Activated naive CD8-positive, alpha-beta T cell treated with anti-CD3 and anti-CD28 coated beads, Interleukin-2, amount 10 ng/mL, durations not matched to agents 7 days and 5 days (primary cell): Measurements from ENCODE around the gene HBQ1. TPM values are rescaled to one million over a fixed set of nuclear protein-coding genes. Genes with fewer than 3 reads are reported as not detected.
"Not testable (repeated sequence)": the region's sequence is repeated elsewhere in the genome, so short reads cannot be mapped to it uniquely, and the experiment has no call there.

ENCODE experiments used
- ATAC-seq: fragments of 150-1000 bp; cut with Tn5 transposase; one replicate; pipeline ENCODE4 v1.10.0; 2021; ENCODE audit warnings: low read depth, moderate library complexity
- POLR2A ChIA-PET: fragments of 350-600 bp; sonication (Branson Sonifier 250); formaldehyde crosslinking; loops from one replicate; lab custom pipeline; 2021; ENCODE audit warnings: antibody characterized with exemption; lab: Charles Lee
- DNase-seq: peaks from one replicate; pipeline ENCODE4 v3.0.0; 2021
- H3K27ac Mint-ChIP-seq: one replicate; pipeline ENCODE4 v1.8.0; 2022; ENCODE audit warnings: mild to moderate bottlenecking, mixed read lengths
- H3K27me3 Mint-ChIP-seq: one replicate; pipeline ENCODE4 v1.8.0; 2022; ENCODE audit warnings: mild to moderate bottlenecking, moderate library complexity, mixed read lengths
- H3K36me3 Mint-ChIP-seq: one replicate; pipeline ENCODE4 v1.8.0; 2021; ENCODE audit warnings: mild to moderate bottlenecking, mixed read lengths
- H3K4me1 Mint-ChIP-seq: one replicate; pipeline ENCODE4 v1.8.0; 2021; ENCODE audit warnings: mixed read lengths
- H3K4me3 Mint-ChIP-seq: one replicate; pipeline ENCODE4 v1.8.0; 2022; ENCODE audit warnings: mild to moderate bottlenecking, moderate library complexity, mixed read lengths
- H3K9me3 Mint-ChIP-seq: one replicate; pipeline ENCODE4 v1.8.0; 2021; ENCODE audit warnings: mixed read lengths
- total RNA-seq, 2 experiments: library from RNA; stranded (reverse); gene quantifications; one replicate each; pipeline ENCODE4 v1.2.3, GENCODE V29; 2021

Gene HBQ1
- total RNA-seq, 2 experiments from 2014 or later, result not detected

DNA sequence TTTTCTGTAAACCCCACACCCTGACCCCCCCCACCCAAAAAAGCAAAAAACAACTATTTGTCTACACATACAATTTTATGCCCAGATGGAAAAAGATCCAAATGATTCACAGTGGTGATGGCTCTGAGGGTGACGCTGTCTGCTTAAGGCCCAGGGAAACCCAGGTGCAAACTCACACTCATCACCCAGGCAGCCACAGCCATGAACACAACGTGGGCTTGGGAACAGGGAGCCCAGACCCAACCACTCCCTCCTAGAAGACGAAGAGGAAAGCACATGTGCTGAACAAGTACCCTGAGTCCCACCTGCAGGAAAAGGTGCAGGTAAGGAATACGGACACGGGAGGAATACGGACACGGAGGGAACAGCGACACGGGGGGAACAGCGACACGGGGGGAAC is 5.4 kb downstream of the HBQ1 start:
- Mint-ChIP-seq H3K36me3 (peaks cover 8% of the 10 kb centered on the region), H3K27me3 (no peaks in the 10 kb centered on the region), H3K9me3 (no peaks in the 10 kb centered on the region), H3K4me1 (peaks cover 5% of the 10 kb centered on the region), H3K4me3 (no peak overlapping the region), H3K27ac (no peak overlapping the region)
- POLR2A ChIA-PET, result no interaction called here
- DNase-seq (no peak), ATAC-seq (no peak)

DNA sequence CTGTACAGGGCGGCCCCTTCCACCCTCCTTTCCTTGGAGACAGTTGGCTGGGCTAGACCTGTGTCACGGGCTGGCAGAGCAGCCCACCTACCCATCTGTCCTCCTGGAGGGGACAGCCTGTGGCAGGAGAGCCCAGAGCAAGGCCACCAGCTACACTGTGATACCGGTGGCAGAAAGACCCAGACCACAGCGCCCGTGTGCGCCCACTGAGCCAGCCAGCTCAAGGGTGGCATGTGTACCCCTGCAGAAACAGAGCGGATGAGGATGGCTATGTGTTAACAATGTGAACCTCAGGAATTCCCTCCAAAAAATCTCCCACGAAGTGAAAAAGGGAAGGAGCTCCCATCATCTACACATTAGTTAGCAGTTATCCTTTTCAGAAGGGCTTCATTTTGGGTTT is 7.1 kb downstream of the HBQ1 start:
- no peak overlapping the region for H3K4me3 Mint-ChIP-seq

DNA sequence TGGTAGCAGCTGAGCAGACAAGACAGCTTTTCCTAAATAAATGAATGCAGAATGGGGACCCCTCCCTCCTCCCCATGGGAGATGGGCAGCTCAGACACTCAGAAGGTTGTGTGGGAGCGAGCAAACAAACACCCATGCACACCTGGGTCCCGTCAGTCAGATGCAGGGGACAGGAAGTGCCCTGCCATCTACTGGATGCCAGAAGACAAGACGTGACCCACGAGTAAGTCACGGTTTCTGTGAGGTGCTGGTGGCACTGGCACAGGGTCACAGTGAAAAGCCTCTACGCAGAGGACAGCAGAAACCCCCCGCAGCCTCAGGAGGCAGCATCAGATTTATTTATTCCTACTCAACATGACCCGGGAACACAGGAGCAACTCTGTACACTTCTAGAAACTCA is 8.4 kb downstream of the HBQ1 start:
- Mint-ChIP-seq H3K36me3 (peaks cover 13% of the 10 kb centered on the region), H3K9me3 (no peaks in the 10 kb centered on the region), H3K27me3 (no peaks in the 10 kb centered on the region), H3K4me1 (peaks cover 5% of the 10 kb centered on the region), H3K4me3 (no peak overlapping the region), H3K27ac (peak overlapping the region; percentile 56)
- ATAC-seq (peak; percentile 92), DNase-seq (no peak)
- POLR2A ChIA-PET, result interaction anchor here (1.2 kb wide), 1 partner anchor 39 kb away, joined by 3 read pairs; no protein-coding TSS in a partner anchor

More for the DNA sequence above, 7.1 kb downstream of the HBQ1 start:
- H3K27ac Mint-ChIP-seq, result no peak overlapping the region
- POLR2A ChIA-PET, result no interaction called here
- DNase-seq (no peak), ATAC-seq (no peak)
- peaks cover 5% of the 10 kb centered on the region for H3K4me1 Mint-ChIP-seq
- peaks cover 12% of the 10 kb centered on the region for H3K36me3 Mint-ChIP-seq
- no peaks in the 10 kb centered on the region for H3K9me3 Mint-ChIP-seq
- no peaks in the 10 kb centered on the region for H3K27me3 Mint-ChIP-seq

DNA sequence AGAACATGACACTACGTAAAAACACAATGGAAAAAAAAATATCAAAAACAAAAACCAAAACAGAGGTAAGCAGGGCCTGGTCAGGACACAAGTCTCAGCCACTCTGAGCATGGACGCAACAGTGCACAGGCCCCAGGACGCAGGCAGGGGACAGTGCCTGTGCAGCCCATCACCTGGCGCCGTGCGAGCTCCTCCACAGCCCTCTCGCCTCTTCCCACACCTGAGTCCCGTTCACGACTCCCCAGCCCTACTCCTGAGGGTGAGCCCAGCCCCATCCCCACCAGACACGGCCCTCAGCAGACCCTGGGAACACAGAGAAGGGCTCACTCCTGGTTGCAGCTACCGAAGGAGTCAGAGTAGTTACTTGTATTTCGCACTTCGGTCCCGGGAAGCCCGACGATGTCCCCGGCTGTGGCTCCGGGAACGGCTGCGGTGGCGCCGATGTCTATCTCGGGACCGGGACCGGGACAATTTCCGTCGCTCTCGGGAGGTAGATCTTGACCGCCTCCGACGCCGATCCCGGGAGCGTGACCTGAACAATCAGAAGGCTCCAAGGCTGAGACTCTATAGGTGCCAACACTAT is 9.4 kb downstream of the HBQ1 start:
- ATAC-seq (no peak), DNase-seq (no peak)
- POLR2A ChIA-PET, result interaction anchor here (1.2 kb wide), 1 partner anchor 38 kb away, joined by 3 read pairs; no protein-coding TSS in a partner anchor
- Mint-ChIP-seq H3K9me3 (no peaks in the 10 kb centered on the region), H3K4me1 (peaks cover 5% of the 10 kb centered on the region), H3K36me3 (peaks cover 13% of the 10 kb centered on the region), H3K27me3 (no peaks in the 10 kb centered on the region), H3K4me3 (no peak overlapping the region), H3K27ac (no peak overlapping the region)

DNA sequence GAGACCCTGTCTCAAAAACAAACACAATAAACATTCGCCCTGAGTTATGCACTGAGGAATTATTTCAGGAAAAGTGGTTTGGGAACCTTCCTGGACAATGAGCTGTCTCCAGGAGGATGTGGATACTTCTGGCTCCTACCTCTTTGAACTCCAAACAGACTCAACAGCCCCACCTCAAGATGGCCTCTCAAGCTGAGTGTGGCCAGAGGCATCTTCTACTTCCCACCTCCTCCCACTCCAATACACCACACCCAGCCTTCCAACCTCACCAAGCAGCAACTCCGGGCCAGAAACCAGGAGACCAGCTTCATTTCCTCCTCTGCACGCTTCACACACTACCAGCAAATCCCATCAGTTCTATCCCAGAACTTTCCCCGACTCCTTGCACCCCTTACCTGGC is 11.6 kb downstream of the HBQ1 start:
- Mint-ChIP-seq H3K4me1 (peaks cover 5% of the 10 kb centered on the region), H3K36me3 (peaks cover 12% of the 10 kb centered on the region), H3K27me3 (no peaks in the 10 kb centered on the region), H3K9me3 (no peaks in the 10 kb centered on the region), H3K27ac (no peak overlapping the region), H3K4me3 (no peak overlapping the region)
- ATAC-seq (no peak), DNase-seq (no peak)
- POLR2A ChIA-PET, result no interaction called here

DNA sequence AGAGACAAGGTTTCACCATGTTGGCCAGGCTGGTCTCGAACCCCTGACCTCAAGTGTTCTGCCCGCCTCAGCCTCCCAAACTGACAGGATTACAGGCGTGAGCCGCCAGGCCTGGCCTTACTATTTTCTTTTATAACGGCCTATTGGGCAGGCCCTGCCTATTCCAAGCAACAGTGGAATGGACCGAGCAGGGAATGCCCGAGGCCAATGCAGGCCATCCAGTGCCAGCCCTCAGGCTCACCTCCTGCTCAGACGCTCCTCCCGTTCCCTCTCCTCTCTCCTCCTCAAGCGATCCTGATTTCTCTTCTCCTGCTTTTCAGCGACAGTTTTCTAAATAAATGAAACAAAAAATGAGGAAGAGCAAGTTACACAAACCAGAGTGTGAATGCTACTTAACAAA is 12.4 kb downstream of the HBQ1 start:
- POLR2A ChIA-PET, result interaction anchor here (0.7 kb wide), 2 partner anchors 67 to 259 kb away, joined by 3 read pairs; no protein-coding TSS in a partner anchor
- no peak overlapping the region for H3K27ac Mint-ChIP-seq
- no peak for ATAC-seq

DNA sequence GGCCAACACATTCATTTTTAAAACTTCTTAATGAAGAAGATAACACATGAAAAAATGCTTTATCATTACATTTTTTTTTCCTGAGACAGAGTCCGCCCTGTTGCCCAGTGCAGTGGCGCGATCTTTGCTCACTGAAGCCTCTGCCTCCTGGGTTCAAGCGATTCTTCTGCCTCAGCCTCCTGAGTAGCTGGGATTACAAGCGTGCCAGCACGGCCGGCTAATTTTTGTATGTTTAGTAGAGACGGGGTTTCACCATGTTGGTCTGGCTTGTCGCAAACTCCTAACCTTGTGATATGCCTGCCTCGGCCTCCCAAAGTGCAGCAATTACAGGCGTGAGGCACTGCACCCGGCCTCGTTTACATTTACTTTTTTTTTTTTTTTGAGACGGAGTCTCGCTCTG is 13.2 kb downstream of the HBQ1 start:
- POLR2A ChIA-PET, result interaction anchor here (0.7 kb wide), 1 partner anchor 112 kb away, joined by 3 read pairs; no protein-coding TSS in a partner anchor
- peaks cover 5% of the 10 kb centered on the region for H3K4me1 Mint-ChIP-seq
- no peaks in the 10 kb centered on the region for H3K9me3 Mint-ChIP-seq
- ATAC-seq (no peak), DNase-seq (no peak)
- no peak overlapping the region for H3K4me3 Mint-ChIP-seq
- no peak overlapping the region for H3K27ac Mint-ChIP-seq
- no peaks in the 10 kb centered on the region for H3K27me3 Mint-ChIP-seq
- H3K36me3 Mint-ChIP-seq, result peaks cover 10% of the 10 kb centered on the region

More for the DNA sequence above, 12.4 kb downstream of the HBQ1 start:
- Mint-ChIP-seq H3K36me3 (peaks cover 10% of the 10 kb centered on the region), H3K9me3 (no peaks in the 10 kb centered on the region), H3K27me3 (no peaks in the 10 kb centered on the region), H3K4me3 (no peak overlapping the region), H3K4me1 (peaks cover 5% of the 10 kb centered on the region)
- no peak for DNase-seq

DNA sequence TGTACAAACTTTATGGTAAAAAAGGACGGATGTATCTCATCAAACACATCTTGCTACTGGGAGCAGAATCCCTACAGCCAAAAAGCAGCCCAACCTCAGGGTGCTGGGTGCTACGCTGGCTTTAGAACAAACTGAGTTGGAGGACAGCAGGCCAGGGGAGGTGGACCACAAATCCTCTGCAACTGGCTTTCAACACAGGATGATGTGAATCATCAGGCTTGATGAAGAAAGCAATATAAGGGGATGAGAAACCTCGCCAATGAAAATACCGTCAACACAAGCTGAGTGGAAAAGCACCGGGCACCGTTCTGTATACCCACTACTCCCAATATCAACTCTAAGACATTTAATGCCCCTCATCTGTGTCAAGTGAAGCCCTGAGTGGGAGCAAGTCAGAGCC is 14.3 kb downstream of the HBQ1 start:
- no peaks in the 10 kb centered on the region for H3K9me3 Mint-ChIP-seq
- H3K27ac Mint-ChIP-seq, result no peak overlapping the region
- peaks cover 6% of the 10 kb centered on the region for H3K36me3 Mint-ChIP-seq
- H3K27me3 Mint-ChIP-seq, result no peaks in the 10 kb centered on the region
- H3K4me1 Mint-ChIP-seq, result no peaks in the 10 kb centered on the region
- ATAC-seq (no peak), DNase-seq (no peak)
- POLR2A ChIA-PET, result no interaction called here
- H3K4me3 Mint-ChIP-seq, result no peak overlapping the region

DNA sequence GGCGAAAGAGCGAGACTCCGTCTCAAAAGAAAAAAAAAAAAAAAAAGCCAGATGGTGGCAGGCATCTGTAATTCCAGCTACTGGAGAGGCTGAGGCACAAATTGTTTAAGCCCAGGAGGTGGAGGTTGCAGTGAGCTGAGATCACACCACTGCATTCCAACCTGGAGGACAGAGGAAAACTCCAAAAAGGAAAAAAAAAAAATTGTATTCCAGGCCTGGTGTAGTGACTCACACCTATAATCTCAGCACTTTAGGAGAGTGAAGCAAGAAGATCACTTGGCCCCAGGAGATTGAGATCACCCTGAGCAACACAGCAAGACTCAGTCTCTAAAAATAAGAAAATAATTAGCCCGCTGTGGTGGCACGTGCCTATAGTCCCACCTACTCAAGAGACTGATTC is 20.1 kb downstream of the HBQ1 start:
- no peak overlapping the region for H3K4me3 Mint-ChIP-seq
- no peaks in the 10 kb centered on the region for H3K27me3 Mint-ChIP-seq
- ATAC-seq, result no peak
- H3K27ac Mint-ChIP-seq, result no peak overlapping the region
- H3K4me1 Mint-ChIP-seq, result peaks cover 1% of the 10 kb centered on the region
- peaks cover 14% of the 10 kb centered on the region for H3K36me3 Mint-ChIP-seq
- no peak for DNase-seq
- H3K9me3 Mint-ChIP-seq, result no peaks in the 10 kb centered on the region
- POLR2A ChIA-PET, result interaction anchor here (0.7 kb wide), 1 partner anchor 42 kb away, joined by 5 read pairs; no protein-coding TSS in a partner anchor

DNA sequence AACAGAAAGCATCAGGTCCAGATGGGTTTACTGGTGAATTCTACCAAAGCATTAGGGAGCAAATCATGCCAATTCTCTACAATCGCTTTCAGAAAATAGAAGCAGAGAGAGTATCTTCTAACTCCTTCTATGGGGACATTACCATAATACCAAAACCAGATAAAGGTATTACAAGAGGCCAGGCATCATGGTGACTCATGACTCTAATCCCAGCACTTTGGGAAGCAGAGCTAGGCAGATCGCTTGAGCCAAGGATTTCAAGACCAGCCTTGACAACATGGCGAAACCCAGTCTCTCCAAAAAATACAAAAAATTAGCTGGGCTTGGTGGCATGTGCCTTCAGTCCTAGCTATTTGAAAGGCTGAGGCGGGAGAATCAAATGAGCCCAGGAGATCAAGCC is 23.0 kb downstream of the HBQ1 start:
- no peaks in the 10 kb centered on the region for H3K27me3 Mint-ChIP-seq

DNA sequence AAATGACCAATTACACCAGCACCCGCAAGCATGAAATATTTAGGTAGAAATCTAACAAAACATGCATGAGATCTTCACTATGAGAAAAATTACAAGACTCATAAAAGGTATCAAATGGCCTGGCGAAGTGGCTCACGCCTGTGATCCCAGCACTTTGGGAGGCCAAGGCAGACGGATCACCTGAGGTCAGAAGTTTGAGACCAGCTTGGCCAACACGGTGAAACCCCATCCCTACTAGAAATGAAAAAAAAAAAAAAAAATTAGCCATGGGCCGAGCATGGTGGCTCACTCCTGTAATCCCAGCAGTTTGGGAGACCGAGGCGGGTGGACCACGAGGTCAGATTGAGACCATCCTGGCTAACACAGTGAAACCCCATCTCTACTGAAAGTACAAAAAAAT is 23.8 kb downstream of the HBQ1 start:
- ATAC-seq, DNase-seq, H3K4me3 Mint-ChIP-seq, H3K4me1 Mint-ChIP-seq, H3K9me3 Mint-ChIP-seq, H3K27ac Mint-ChIP-seq, H3K27me3 Mint-ChIP-seq, POLR2A ChIA-PET: not testable (repeated sequence)
- peaks cover 24% of the 10 kb centered on the region for H3K36me3 Mint-ChIP-seq

More for the DNA sequence above, 23.0 kb downstream of the HBQ1 start:
- POLR2A ChIA-PET, result no interaction called here
- H3K9me3 Mint-ChIP-seq, result no peaks in the 10 kb centered on the region
- no peak overlapping the region for H3K4me3 Mint-ChIP-seq
- no peak overlapping the region for H3K27ac Mint-ChIP-seq
- DNase-seq (no peak), ATAC-seq (no peak)
- H3K4me1 Mint-ChIP-seq, result peaks cover 10% of the 10 kb centered on the region
- peaks cover 24% of the 10 kb centered on the region for H3K36me3 Mint-ChIP-seq

DNA sequence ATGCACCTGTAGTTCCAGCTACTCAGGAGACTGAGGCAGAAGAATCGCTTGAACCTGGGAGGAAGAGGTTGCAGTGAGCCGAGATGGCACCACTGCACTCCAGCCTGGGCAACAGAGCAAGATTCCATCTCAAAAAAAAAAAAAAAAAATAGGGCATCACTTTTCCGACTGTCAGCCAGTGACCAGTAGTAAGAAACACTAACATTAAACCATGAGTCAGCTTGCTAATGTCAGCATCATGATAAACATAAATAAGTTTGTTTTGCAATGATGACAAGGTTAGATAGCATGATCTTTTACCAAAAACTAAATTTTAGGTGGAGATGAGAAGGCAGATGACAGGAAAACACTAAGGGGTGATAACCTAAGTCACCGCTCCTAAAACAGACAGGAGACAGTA is 29.1 kb downstream of the HBQ1 start:
- not testable (repeated sequence) for ATAC-seq, H3K9me3 Mint-ChIP-seq, H3K4me1 Mint-ChIP-seq, H3K27ac Mint-ChIP-seq, H3K4me3 Mint-ChIP-seq, DNase-seq, H3K27me3 Mint-ChIP-seq
- H3K36me3 Mint-ChIP-seq, result peaks cover 17% of the 10 kb centered on the region
- POLR2A ChIA-PET, result interaction anchor here (0.7 kb wide), 1 partner anchor 113 kb away, joined by 3 read pairs; no protein-coding TSS in a partner anchor

DNA sequence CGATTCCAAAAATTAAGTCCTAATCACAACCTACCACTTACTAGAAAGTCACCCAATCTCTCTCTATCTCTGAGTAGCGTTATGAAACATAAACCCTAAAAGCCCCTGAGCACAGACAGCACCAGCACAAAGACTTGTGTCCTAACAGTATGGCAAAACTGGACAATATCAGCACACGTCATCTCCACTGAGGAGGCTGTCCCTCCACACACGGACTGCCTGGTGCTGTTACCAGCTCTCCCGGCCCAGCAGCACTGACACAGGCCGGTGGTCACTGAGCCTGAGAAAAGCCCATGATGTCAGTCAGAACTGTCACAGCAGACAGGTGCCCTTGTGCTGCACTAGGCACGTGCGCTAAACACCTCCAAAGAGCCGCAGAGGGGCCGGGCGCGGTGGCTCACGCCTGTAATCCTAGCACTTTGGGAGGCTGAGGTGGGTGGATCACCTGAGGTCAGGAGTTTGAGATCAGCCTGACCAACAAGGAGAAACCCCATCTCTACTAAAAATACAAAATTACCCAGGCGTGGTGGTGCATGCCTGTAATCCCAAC is 31.4 kb downstream of the HBQ1 start:
- H3K27ac Mint-ChIP-seq, DNase-seq, ATAC-seq, H3K9me3 Mint-ChIP-seq, H3K4me3 Mint-ChIP-seq, H3K27me3 Mint-ChIP-seq, H3K4me1 Mint-ChIP-seq, POLR2A ChIA-PET: not testable (repeated sequence)
- peaks cover 13% of the 10 kb centered on the region for H3K36me3 Mint-ChIP-seq

DNA sequence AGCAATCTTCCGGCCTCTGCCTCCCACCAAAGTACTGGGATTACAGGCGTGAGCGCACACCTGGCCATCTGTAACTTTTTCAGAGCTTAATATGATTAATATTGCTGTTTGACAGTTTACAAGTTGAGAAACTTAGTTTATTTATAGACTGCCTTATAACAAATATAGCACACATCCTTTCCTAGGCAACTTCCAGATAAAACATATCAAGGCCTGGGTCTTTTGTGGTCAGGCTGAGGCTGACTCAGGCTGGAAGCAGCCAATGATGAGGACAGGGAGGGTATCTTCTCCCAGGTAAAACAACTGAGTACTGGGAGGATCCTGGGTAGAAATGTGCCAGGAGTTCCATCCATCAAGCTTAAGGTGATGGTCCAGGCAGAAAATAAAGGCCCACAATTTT is 32.7 kb downstream of the HBQ1 start:
- H3K27me3 Mint-ChIP-seq, result no peaks in the 10 kb centered on the region
- DNase-seq (no peak), ATAC-seq (no peak)
- no peaks in the 10 kb centered on the region for H3K4me1 Mint-ChIP-seq
- peaks cover 12% of the 10 kb centered on the region for H3K36me3 Mint-ChIP-seq
- H3K9me3 Mint-ChIP-seq, result no peaks in the 10 kb centered on the region
- POLR2A ChIA-PET, result no interaction called here
- H3K27ac Mint-ChIP-seq, result no peak overlapping the region
- no peak overlapping the region for H3K4me3 Mint-ChIP-seq
